NCI-H1105 treated with DMSO at 0.1 percent for 48 hours (cell line): Measurements from ENCODE around the gene CGNL1.
A peak's percentile ranks its signal among the peaks of the same experiment; 100 is the strongest.

Experiments
- DNase-seq: peaks from one replicate; lab custom pipeline; 2025; lab: John Stamatoyannopoulos, UW

Gene CGNL1

DNA sequence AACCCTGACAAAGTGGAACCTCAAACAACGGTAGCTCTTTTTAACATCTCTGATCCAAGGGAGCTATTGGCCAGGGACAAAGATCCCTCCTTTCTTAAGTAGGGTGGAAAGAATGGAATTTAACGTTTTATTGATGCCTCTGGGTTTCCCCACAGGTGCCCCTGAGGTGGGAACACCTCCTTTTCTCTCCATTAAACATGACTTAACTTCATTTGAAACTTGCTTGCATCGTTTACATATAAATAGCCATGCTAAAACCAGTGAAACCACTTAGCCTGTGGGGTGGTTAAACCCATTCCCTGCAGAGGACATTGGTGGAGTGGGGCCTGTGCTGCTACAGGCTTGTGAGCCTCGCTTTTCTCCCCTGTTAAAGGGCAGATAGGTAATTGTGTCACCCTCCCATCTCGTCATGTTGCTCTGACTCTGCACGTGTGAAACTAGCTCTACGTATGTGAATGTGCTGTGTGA is 9.7 kb downstream of the CGNL1 start:
- no peak for DNase-seq

DNA sequence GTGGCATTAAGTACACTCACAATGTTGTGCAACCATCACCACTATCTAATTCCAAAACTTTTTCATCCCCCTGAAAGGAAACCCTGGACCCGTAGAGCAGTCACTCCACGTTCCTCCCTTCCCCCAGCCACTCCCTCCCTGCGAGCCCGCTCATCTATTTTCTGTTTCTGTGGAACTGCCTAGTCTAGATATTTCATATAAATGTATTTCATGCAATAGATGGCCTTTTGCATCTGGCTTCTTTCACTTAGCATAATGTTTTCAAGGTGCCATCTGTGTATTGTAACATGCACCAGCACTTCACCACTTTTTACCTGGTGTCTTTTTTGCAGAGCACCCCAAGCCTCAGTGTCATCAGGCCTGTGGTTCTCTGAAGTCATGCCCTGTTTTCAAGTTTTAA is 10.7 kb downstream of the CGNL1 start:
- no peak for DNase-seq

DNA sequence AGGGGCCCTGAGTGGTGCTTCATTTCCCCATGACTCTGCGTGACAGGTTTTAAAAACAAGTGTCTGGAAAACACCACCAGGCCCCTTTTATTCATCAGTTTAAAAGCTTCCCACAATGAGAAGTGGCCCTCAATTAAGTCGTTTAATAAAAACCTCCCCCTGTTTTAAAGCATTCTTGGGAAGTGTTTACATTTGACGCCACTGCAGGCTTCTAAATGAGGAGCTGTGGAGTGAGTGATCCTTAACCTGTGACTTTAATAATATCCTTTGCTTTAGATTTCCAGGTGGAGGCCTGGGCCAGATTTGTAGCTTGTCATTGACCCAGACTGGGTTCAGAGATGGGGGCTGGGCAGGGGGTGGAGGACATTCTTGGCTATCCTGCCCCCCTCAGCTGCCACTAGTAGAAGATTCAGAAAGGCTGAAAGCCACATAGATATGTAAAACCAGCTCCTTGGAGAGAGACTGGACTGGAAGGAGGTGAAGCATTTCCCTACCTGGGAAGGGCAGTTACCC is 11.3 kb downstream of the CGNL1 start:
- peak; percentile 91 for DNase-seq

DNA sequence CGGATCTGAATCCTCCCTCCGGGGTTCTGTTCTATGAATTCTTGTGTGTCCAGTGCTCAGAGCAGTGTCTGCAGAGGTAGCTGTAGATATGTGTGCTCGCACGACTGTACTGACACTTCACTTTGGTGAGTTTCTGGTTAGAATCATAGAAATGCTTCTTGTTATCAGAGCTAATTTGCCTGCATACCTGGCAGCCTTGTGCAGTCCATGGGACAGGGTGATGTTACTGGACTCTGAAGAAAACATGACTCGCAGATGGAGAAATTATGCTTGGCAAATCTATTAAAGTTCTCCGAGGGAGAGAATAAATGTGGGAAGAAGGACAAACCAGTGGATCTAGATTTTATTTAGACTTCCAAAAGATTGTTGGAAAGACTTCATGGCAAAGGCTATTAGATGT is 12.2 kb downstream of the CGNL1 start:
- no peak for DNase-seq

DNA sequence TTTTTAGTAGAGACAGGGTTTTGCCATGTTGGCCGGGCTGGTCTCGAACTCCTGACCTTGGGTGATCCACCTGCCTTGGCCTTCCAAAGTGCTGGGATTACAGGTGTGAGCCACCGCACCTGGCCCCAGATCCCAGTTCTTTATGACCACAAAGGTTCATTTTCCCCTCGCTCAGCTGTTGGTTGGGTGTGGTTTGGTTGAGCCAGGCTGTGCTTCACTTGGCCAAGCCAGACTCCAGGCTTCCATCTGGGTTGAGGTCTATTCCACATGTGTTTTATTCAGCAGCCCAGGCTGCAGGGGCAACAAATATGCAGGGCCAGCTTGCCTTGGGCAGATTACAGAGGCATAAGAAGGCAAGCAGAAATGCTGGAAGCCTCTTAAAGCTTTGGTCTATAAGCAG is 13.7 kb downstream of the CGNL1 start:
- DNase-seq = no peak

DNA sequence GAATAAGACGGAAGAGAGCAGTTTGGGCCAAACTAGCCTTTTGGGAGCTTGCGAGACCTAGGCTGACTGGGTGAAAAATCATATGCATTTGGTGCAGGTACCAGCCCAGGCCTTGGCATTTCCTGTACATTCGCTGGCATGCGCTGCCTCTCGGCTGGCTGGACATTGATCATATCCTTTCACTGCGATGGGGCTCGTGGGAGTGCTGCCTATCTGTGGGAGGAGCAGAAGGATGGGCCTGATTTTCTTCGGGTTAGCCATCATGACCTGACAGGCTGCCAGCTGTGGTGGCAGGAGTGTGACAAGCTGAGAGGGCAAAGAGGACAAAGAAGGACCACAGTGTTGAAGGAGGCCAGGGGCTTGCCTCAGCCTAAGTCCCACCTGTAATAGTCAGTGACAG is 14.3 kb downstream of the CGNL1 start:
- no peak for DNase-seq

DNA sequence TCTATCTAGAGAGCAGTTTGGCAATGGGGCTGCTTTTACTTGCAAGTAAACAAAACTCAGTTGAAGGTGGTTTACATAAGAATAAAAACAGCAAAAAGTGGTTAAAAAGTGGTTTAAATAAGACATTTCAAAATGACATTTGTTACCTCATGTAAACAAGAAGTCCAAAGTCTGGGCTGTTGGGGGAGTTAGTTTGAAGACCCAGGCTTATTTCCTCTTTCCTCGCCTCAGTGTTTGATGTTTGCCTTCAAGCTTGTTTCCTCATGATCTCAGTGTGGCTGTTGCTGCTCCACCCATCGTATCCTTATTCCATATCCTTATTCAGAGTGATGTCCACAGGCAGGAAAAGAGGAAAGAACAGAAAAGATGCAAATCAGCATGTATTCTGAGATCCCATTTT is 15.2 kb downstream of the CGNL1 start:
- DNase-seq = no peak

DNA sequence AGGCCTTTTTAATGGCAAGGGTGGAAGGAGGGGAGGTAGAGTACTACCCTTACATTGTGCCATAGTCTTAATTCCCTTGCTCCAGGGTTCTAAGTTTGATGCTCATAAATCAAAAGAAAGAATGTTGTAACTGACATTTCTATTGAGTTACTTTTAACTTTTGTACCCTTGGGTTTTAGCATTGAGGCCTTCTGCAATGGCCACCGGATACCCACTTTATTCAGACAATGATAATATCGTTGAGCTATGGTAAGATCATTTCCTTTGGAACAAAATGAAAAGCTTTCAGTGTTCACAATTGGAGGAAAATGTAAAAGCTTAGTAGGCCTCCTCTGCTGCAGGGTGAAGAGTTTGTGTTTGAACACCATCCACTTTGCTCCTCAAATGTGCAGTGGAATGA is 16.8 kb downstream of the CGNL1 start:
- DNase-seq = no peak

DNA sequence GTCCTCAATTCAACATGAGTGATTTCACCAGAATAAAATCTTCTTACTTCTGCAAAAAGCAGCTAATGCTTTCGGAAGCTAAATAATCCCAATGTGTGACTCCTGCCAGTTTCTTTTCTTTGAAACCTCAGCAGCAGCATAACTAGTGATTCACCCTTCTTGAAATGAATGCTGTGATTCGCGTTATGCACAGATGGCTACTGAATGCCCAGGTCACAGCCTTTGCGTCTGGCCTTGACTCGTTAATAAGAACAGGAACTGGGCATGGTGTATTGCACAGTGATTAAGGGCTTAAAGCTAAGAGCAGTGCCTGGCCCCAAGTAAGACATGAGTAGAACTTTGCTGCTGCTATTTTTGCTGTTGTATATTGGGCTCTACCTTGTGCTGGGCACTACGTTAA is 19.0 kb downstream of the CGNL1 start:
- DNase-seq = no peak

DNA sequence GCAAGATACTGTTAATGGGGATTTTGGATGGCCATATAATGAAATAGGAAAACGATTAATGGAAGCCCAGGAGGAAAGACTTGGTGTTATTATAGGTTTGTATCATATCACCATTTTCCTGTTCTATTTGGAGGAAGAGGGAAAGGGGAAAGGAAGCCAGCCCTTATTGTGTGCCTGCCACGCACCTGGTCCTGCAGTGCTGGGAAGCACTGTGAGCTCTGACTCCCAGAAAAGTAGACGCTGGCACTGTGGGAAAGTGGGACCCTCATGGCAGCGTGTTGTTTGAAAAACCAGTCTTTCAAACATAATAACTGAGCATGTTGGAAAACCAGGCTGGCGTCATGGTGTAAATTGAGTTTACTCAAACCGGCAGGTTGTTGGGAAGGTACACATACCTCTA is 22.0 kb downstream of the CGNL1 start:
- DNase-seq = peak; percentile 34

DNA sequence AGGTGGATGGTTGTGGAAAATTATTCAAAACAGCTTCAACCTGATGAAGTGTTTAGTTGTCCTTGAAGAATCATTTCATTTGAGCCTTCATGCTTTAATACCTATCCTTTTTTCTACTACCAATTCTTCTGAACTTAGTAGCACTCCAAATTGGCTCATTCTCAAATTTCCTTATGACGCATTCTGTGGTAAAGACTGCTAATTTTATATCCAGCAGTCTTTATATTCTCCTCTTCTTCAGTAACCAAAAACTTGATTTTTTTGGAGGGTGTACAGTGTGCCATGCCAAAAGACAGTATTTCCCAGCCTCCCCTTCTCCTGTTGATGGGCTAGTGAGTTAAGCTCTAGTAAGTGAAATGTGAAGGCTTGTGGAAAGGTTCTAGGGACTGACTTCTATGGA is 25.2 kb downstream of the CGNL1 start:
- DNase-seq = no peak

DNA sequence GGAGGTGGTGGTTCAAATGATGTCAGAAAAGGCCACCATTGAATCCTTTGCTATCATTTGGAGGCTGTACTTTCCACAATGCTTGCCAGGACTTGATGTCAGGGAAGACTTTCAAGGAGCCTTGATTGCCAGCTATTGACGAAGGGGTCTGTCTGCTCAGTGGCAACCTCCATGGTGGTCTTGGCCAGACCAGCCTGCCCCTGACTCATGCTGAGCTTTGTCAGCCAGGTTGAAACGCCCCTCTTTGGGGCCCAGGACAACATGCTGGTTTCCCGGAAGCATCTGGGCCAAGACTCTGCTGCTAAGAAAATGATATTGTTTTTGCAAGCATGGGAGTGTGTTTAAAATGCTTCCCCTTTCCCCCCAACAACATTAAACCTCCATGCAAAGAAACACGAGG is 26.7 kb downstream of the CGNL1 start:
- DNase-seq = no peak

DNA sequence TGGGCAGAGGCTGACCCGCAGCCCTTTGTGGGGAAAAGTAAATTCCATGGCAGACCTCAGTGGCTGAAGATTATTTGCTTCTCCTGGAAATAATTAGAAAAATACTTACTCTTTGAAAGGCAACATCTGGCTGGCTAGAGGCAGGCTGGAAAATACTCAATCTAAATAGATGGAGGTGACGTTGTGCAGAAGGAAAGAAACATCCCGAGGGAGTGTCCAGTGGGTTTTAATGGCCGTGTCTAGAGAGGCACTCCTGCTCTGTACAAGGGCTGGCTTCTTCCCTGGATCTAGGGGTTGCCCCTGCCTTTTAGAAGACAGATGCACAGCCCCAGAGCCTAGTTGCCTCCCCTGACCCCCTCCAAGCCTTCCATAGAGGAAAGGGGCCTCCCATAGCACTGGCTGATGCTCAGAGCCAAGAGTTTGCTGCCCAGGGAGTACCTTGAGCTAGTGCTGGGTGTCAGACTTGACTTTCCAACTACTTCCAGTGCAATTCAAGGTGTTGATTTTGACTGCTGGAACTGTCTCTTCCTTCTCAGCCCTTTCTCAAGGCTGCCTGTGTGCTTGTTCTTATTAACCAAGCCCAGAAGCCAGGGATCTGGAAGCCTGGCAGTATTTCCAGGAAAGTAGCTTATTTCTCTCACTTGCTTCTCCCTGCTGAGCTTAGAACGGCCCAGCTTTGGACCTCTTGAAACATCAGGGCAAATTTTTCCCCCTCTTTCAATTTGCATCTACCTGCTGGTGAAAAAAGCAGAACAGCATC is 27.4 kb downstream of the CGNL1 start:
- no peak for DNase-seq

DNA sequence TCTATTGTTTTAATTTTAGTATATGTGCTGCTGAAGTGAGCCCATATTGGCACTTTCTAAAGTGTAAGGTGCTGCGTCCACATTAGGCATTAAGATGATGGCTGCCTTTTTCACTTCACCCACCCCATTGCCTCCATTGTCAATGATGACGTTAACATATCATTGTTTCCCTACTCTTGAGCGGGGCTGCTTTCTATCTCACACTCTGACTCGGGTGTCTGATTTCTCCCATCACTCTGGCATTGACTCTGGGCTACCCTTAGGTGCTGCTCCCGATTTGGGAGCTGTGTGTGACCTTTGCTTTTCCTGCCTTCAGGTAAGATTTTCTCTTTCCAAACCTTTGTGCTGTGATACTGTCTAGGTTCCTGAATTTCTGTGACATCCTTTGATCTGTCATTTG is 28.8 kb downstream of the CGNL1 start:
- no peak for DNase-seq

DNA sequence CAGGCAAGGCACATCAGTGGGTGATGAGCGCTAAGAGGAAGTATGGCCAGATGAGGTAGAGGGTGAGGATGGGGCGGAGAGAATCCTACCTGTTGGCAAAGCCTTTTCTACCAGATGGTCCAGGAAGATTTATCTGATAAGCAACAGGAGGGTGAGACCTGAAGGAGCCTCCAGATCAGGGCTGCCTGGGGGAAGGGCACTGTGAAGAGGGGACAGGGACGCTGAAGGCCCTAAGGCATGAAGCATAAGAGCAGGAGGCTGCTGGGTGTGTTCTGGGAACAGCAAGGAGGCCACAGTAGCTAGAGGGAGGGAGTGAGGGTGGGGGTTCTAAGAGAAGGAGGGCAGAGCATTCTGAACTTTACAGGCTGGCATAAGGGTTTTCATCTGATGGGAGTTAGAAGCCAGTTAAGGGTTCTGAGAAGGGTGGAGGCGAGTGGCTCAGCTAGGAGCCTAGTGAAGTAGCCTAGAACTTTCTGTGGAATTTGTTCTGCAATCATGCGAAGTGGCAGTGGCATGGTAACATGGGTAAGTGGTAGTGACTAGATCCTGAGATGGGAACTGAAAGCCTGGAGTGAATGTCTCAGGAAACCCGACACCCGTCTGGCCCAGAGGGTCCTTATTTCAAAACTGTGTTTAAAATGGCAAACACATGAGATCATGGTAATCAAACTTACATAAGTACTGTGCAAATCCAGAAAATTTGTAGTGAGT is 29.9 kb downstream of the CGNL1 start:
- DNase-seq = peak; percentile 14

DNA sequence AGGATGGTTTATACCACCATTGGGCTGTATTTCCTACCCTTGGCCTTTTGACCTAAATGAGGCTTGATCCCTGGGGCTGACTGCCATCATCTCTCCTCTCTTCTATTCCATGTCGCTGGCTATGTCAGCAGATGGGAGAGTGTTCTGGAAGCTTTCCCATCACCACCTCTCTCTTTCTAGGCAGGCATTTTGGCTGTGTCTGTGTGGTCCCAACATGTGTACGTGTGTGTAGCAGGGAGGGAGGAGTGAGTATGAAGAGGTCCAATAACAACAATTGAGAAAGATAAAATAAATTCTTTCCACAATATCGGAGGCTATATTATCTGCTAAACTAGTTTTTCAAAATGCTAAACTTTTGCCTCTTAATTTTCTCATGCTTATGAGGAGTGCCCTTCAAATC is 34.1 kb downstream of the CGNL1 start:
- no peak for DNase-seq

DNA sequence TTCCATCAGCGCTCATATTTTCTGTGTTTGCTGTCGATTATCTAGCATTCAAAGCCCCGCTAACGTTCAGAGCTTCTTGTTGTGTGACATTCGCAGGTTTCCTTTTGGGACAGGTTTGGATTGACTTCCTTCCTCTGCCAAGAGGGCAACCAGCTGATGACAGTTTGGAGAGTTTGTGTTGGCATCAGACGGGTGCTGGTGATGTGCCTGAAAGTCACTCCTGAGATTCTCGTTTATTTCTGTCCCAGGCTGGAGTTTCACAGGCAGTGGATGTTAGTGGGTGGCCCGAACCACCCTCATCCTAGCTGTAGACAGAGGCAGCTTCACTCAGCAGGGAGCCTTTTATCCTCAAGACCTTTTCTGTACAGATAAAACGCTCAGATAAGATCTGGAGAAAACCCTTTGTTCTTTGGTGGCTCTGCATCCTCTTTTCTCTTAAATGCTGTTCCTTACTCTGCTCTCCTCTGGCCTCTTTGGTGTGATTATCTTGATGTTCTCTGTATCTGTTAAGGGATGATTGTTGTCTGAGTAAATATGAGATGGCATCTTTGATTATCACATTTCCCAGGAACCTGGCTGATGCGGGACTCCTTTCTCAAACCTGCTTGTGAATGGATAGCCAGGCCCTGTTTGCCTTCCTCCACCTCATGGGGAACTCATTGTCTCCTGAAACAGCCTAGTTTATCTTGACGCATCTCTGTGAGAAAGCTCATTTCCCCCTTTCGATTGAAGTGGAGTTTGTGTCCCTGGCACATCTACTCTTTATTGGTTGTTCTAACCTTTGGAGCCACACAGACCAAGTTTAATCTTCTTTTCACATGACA is 35.9 kb downstream of the CGNL1 start:
- DNase-seq = no peak

DNA sequence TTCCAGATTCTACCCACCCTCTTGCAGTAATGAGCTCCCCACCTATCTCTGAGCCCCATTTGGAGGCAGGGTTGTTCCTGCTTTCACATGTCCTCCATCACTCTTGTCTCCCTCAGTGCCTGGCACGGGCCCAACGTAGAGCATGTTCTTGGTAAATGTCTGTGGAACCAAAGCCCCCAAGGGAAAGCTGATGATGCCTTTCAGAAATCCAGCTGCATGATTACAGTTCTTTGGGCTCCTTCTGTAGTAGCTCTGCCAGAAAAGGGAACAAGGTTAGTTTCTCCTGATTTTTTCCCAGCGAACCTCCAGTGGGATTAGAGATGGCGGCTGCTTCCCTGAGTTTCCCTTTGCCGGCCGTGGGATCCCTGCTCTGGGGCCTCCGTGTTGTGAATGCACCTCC is 39.3 kb downstream of the CGNL1 start:
- no peak for DNase-seq

DNA sequence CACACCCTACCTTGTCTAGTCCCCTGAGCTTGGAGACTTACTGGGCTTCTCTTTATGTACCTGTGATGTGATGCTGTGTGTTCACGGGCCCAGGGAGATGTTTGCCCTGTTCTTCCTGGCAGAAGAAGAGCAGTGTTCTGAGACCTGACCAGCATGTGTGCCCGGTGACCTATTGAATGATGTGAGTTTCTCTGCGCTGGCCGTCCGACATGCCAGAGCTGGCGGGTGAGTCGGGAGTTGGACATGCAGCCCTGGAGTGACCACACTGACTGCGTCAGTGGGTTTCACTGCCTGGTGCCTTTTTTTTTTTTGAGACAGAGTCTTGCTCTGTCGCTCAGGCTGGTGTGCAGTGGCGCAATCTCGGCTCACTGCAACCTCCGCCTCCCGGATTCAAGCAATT is 42.3 kb downstream of the CGNL1 start:
- no peak for DNase-seq

DNA sequence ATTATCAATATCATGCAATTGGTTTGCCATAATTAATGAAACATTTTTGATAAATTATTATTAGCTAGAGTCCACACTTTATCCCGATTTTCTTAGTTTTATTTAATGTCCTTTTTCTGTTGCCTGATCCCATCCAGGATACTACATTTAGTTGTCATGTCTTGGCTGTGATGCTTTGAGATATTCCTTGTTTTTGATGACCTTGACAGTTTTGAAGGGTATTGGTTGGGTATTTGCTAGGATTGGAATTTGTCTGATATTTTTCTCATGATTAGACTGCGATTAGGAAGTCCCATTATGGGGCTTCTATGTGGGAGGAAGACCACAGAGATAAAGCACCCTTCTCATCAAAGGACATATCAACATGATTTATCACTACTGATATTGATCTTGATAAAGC is 43.0 kb downstream of the CGNL1 start:
- no peak for DNase-seq

DNA sequence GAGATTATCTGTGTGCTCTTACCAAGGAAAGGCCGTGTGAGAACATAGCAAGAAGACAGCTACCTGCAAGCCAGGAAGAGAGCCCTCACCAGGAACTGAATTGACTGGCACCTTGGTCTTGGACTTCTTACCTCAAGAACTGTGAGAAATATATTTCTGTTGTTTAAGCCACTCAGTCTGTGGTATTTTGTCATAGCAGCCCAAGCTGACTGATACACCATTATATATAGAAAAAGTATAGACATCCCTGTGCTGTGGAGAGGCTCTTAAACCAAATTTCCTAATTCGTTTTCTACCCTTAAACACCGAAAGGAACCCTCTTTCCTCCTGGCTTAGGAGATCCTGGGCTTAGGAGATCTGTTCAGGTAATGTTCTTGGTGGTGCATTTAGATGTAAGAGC is 44.8 kb downstream of the CGNL1 start:
- DNase-seq = no peak

DNA sequence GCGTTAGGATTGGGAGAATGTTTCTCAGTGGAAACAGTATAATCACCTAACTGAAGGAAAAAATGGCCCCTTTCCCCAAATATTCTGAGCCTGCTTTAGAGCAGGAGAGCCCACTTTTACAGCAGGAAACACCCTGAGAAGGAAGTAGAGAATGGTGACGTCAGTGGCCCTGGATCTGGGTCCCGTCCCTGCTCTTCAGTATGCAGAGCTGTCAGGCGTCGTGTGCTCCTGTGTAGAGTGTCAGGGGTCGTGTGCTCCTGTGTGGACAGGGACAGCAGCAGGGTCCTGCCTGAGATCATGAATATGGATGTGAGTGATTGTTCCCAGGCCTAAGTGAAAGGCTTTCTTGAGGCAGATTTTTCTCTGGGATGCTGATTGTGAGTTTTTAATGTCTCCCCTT is 45.2 kb downstream of the CGNL1 start:
- no peak for DNase-seq
